ENCODE results near the gene QPCT.
A peak's percentile ranks its signal among the peaks of the same experiment; 100 is the strongest.
"Not testable (repeated sequence)": the region's sequence is repeated elsewhere in the genome, so short reads cannot be mapped to it uniquely, and the experiment has no call there.

QPCT gene

GRCh38 chr2:37379881-37380296 lies 35.5 kb downstream of the QPCT start:
- Mint-ChIP-seq H3K4me1 (peaks cover 28 to 46% of the 10 kb centered on the region in 2 donors), H3K27ac (no peak overlapping the region), H3K9me3 (no peaks in the 10 kb centered on the region), H3K4me3 (no peak overlapping the region), H3K36me3 (no peaks in the 10 kb centered on the region), H3K27me3 (no peaks in the 10 kb centered on the region)
- ATAC-seq (replicated peaks) (no peak), DNase-seq (no peak)

- DNase-seq; H3K4me3 Mint-ChIP-seq; H3K9me3 Mint-ChIP-seq; ATAC-seq (replicated peaks); H3K27me3 Mint-ChIP-seq; H3K36me3 Mint-ChIP-seq; H3K27ac Mint-ChIP-seq: not testable (repeated sequence)
- H3K4me1 Mint-ChIP-seq, result peaks cover 27 to 37% of the 10 kb centered on the region in 2 donors
These were observed 36.4 kb downstream of the QPCT start for GRCh38 chr2:37380787-37381186.

GRCh38 chr2:37384261-37384660 lies 39.8 kb downstream of the QPCT start:
- H3K4me1 Mint-ChIP-seq; H3K4me3 Mint-ChIP-seq; H3K27ac Mint-ChIP-seq; H3K9me3 Mint-ChIP-seq; H3K36me3 Mint-ChIP-seq; H3K27me3 Mint-ChIP-seq; ATAC-seq (replicated peaks); DNase-seq: not testable (repeated sequence)

- ATAC-seq (replicated peaks) (no peak), DNase-seq (no peak)
- H3K9me3 Mint-ChIP-seq, result peaks cover 0 to 3% of the 10 kb centered on the region in 2 donors
- peaks cover 0 to 22% of the 10 kb centered on the region in 2 donors for H3K4me1 Mint-ChIP-seq
- H3K27ac Mint-ChIP-seq, result no peak overlapping the region
- peaks cover 0 to 3% of the 10 kb centered on the region in 2 donors for H3K36me3 Mint-ChIP-seq
- H3K27me3 Mint-ChIP-seq, result no peaks in the 10 kb centered on the region
- H3K4me3 Mint-ChIP-seq, result no peak overlapping the region
These were observed 42.9 kb downstream of the QPCT start for GRCh38 chr2:37387148-37387835.

GRCh38 chr2:37388074-37388473 lies 43.6 kb downstream of the QPCT start:
- Mint-ChIP-seq H3K9me3 (peaks cover 0 to 4% of the 10 kb centered on the region in 2 donors), H3K27ac (no peak overlapping the region), H3K4me1 (peaks cover 0 to 24% of the 10 kb centered on the region in 2 donors), H3K36me3 (peaks cover 0 to 4% of the 10 kb centered on the region in 2 donors), H3K4me3 (no peak overlapping the region), H3K27me3 (no peaks in the 10 kb centered on the region)
- DNase-seq (no peak), ATAC-seq (replicated peaks) (no peak)

- Mint-ChIP-seq H3K9me3 (peaks cover 0 to 4% of the 10 kb centered on the region in 2 donors), H3K36me3 (peaks cover 0 to 4% of the 10 kb centered on the region in 2 donors), H3K27me3 (no peaks in the 10 kb centered on the region), H3K4me1 (peaks cover 12 to 29% of the 10 kb centered on the region in 2 donors), H3K4me3 (no peak overlapping the region), H3K27ac (peak overlapping the region; percentile 32)
- ATAC-seq (replicated peaks), result no peak
- no peak for DNase-seq
These were observed 45.0 kb downstream of the QPCT start for GRCh38 chr2:37389395-37389794.

- Mint-ChIP-seq H3K36me3 (peaks cover 0 to 4% of the 10 kb centered on the region in 2 donors), H3K4me3 (peak overlapping the region; percentile 8 to 42), H3K27me3 (no peaks in the 10 kb centered on the region), H3K4me1 (peaks cover 19 to 31% of the 10 kb centered on the region in 2 donors), H3K9me3 (peaks cover 0 to 4% of the 10 kb centered on the region in 2 donors), H3K27ac (peak overlapping the region; percentile 65)
- DNase-seq (peak; percentile 80), ATAC-seq (replicated peaks) (peak; percentile 91 to 93)
These were observed 45.7 kb downstream of the QPCT start for GRCh38 chr2:37389989-37390765.

GRCh38 chr2:37390777-37391176 lies 46.3 kb downstream of the QPCT start:
- ATAC-seq (replicated peaks), result peak in 1 of 2 donors; percentile 0
- Mint-ChIP-seq H3K27ac (peak overlapping the region; percentile 65), H3K36me3 (peaks cover 0 to 4% of the 10 kb centered on the region in 2 donors), H3K4me3 (peak overlapping the region; percentile 8 to 36), H3K9me3 (peaks cover 0 to 4% of the 10 kb centered on the region in 2 donors), H3K4me1 (peaks cover 21 to 31% of the 10 kb centered on the region in 2 donors), H3K27me3 (no peaks in the 10 kb centered on the region)
- DNase-seq, result no peak

- DNase-seq (no peak), ATAC-seq (replicated peaks) (no peak)
- Mint-ChIP-seq H3K36me3 (peaks cover 0 to 4% of the 10 kb centered on the region in 2 donors), H3K9me3 (peaks cover 0 to 4% of the 10 kb centered on the region in 2 donors), H3K27me3 (no peaks in the 10 kb centered on the region), H3K27ac (no peak overlapping the region), H3K4me3 (no peak overlapping the region), H3K4me1 (peaks cover 24 to 32% of the 10 kb centered on the region in 2 donors)
These were observed 47.3 kb downstream of the QPCT start for GRCh38 chr2:37391711-37392110.

GRCh38 chr2:37392428-37392827 lies 48.0 kb downstream of the QPCT start:
- peaks cover 0 to 4% of the 10 kb centered on the region in 2 donors for H3K36me3 Mint-ChIP-seq
- peaks cover 0 to 4% of the 10 kb centered on the region in 2 donors for H3K9me3 Mint-ChIP-seq
- no peak overlapping the region for H3K4me3 Mint-ChIP-seq
- no peak for ATAC-seq (replicated peaks)
- DNase-seq, result no peak
- H3K27ac Mint-ChIP-seq, result peak overlapping the region; percentile 21
- H3K27me3 Mint-ChIP-seq, result no peaks in the 10 kb centered on the region
- peaks cover 24 to 32% of the 10 kb centered on the region in 2 donors for H3K4me1 Mint-ChIP-seq

- Mint-ChIP-seq H3K9me3 (peaks cover 0 to 4% of the 10 kb centered on the region in 2 donors), H3K27me3 (no peaks in the 10 kb centered on the region), H3K4me3 (no peak overlapping the region), H3K27ac (peak overlapping the region; percentile 9), H3K4me1 (peaks cover 24 to 32% of the 10 kb centered on the region in 2 donors), H3K36me3 (peaks cover 0 to 4% of the 10 kb centered on the region in 2 donors)
- DNase-seq (peak; percentile 44), ATAC-seq (replicated peaks) (peak; percentile 47 to 50)
These were observed 49.8 kb downstream of the QPCT start for GRCh38 chr2:37394263-37394662.

- no peak overlapping the region for H3K4me3 Mint-ChIP-seq
- H3K9me3 Mint-ChIP-seq, result peaks cover 0 to 4% of the 10 kb centered on the region in 2 donors
- ATAC-seq (replicated peaks), result no peak
- peaks cover 24 to 29% of the 10 kb centered on the region in 2 donors for H3K4me1 Mint-ChIP-seq
- DNase-seq, result no peak
- no peak overlapping the region for H3K27ac Mint-ChIP-seq
- H3K36me3 Mint-ChIP-seq, result peaks cover 0 to 4% of the 10 kb centered on the region in 2 donors
- no peaks in the 10 kb centered on the region for H3K27me3 Mint-ChIP-seq
These were observed 50.5 kb downstream of the QPCT start for GRCh38 chr2:37394796-37395555.

GRCh38 chr2:37396890-37397565 lies 52.6 kb downstream of the QPCT start:
- Mint-ChIP-seq H3K27me3 (no peaks in the 10 kb centered on the region), H3K9me3 (peaks cover 0 to 4% of the 10 kb centered on the region in 2 donors), H3K36me3 (peaks cover 0 to 4% of the 10 kb centered on the region in 2 donors), H3K27ac (no peak overlapping the region), H3K4me3 (no peak overlapping the region), H3K4me1 (peaks cover 13 to 24% of the 10 kb centered on the region in 2 donors)
- no peak for ATAC-seq (replicated peaks)
- DNase-seq, result no peak

GRCh38 chr2:37398990-37399389 lies 54.6 kb downstream of the QPCT start:
- H3K9me3 Mint-ChIP-seq, result no peaks in the 10 kb centered on the region
- no peak overlapping the region for H3K27ac Mint-ChIP-seq
- H3K4me3 Mint-ChIP-seq, result no peak overlapping the region
- no peaks in the 10 kb centered on the region for H3K36me3 Mint-ChIP-seq
- no peak for DNase-seq
- H3K27me3 Mint-ChIP-seq, result no peaks in the 10 kb centered on the region
- no peak for ATAC-seq (replicated peaks)
- H3K4me1 Mint-ChIP-seq, result peaks cover 7 to 16% of the 10 kb centered on the region in 2 donors
